Epithelial cell of proximal tubule (primary cell): ENCODE measurements around the gene VCAN. TPM values are rescaled to one million over a fixed set of nuclear protein-coding genes. Genes with fewer than 3 reads are reported as not detected.
"Not testable (repeated sequence)": the region's sequence is repeated elsewhere in the genome, so short reads cannot be mapped to it uniquely, and the experiment has no call there.

ENCODE experiments used
- DNase-seq: peaks from one replicate; pipeline ENCODE4 v3.0.0-alpha.2; 2011; ENCODE audit warnings: low read depth
- H3K4me3 ChIP-seq: 2 replicates; pipeline ENCODE4 v1.5.1; 2011; ENCODE audit warnings: low read depth, mild to moderate bottlenecking, low read length
- CTCF ChIP-seq: conservative IDR thresholded peaks from 2 replicates; pipeline ENCODE4 v1.5.1; 2012; ENCODE audit warnings: low read depth, mild to moderate bottlenecking, low read length
- total RNA-seq: library from RNA; depleted of rRNA; stranded (reverse); fragments of >200 nt; gene quantifications from 2 replicates; pipeline ENCODE4 v1.2.3, GENCODE V29; 2015

Gene VCAN
- total RNA-seq, 1 donor from 2014 or later = 323 TPM

- no peak for DNase-seq
- no peak overlapping the region for H3K4me3 ChIP-seq
- TF ChIP-seq CTCF = no peak
Observed at GRCh38 chr5:83433891-83434290, 37.7 kb upstream of the VCAN start.

GRCh38 chr5:83434946-83435345 lies 36.6 kb upstream of the VCAN start:
- H3K4me3 ChIP-seq = no peak overlapping the region
- TF ChIP-seq CTCF = no peak
- no peak for DNase-seq

GRCh38 chr5:83436276-83436675 lies 35.3 kb upstream of the VCAN start:
- DNase-seq = no peak
- TF ChIP-seq CTCF = no peak
- no peak overlapping the region for H3K4me3 ChIP-seq

- H3K4me3 ChIP-seq, DNase-seq: not testable (repeated sequence)
Observed at GRCh38 chr5:83437697-83438096, 33.8 kb upstream of the VCAN start.

GRCh38 chr5:83440826-83441225 lies 30.7 kb upstream of the VCAN start:
- no peak for TF ChIP-seq CTCF
- H3K4me3 ChIP-seq = no peak overlapping the region
- no peak for DNase-seq

GRCh38 chr5:83441747-83442146 lies 29.8 kb upstream of the VCAN start:
- TF ChIP-seq CTCF = no peak
- no peak overlapping the region for H3K4me3 ChIP-seq
- no peak for DNase-seq

GRCh38 chr5:83443534-83443933 lies 28.0 kb upstream of the VCAN start:
- no peak overlapping the region for H3K4me3 ChIP-seq
- no peak for TF ChIP-seq CTCF
- DNase-seq = no peak

GRCh38 chr5:83444445-83444844 lies 27.1 kb upstream of the VCAN start:
- TF ChIP-seq CTCF = no peak
- DNase-seq = no peak

More at GRCh38 chr5:83444445-83444844, 27.1 kb upstream of the VCAN start:
- no peak overlapping the region for H3K4me3 ChIP-seq
